DMS79 treated with DMSO at 0.1 percent for 48 hours (cell line): ENCODE data around the gene INTS1.

ENCODE experiments used
- DNase-seq: peaks from one replicate; lab custom pipeline; 2025; lab: John Stamatoyannopoulos, UW

The INTS1 gene

GRCh38 chr7:1489336-1489735 is 14.9 kb downstream of the INTS1 start:
- no peak for DNase-seq

DNA sequence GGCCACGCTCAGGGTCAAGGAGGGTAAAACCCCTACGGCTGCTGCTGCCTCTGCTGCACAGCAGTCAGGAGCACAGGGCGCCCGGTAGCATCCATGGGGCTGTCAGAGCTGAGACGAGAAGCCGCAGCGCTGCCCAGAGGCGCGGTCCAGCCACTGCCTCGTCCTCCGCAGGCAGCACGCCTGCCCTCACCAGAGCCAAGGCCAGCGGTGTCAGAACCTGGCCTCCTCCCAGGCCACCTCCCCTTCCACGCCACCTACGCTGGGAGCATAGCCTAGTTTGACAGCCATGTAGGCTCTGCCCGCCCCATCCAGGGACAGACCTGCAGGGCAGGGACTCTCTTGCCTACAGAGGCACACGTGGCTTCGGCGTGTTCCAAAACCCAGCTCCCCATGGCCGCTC is 16.2 kb downstream of the INTS1 start:
- no peak for DNase-seq

GRCh38 chr7:1487466-1487865 is 16.7 kb downstream of the INTS1 start:
- no peak for DNase-seq

DNA sequence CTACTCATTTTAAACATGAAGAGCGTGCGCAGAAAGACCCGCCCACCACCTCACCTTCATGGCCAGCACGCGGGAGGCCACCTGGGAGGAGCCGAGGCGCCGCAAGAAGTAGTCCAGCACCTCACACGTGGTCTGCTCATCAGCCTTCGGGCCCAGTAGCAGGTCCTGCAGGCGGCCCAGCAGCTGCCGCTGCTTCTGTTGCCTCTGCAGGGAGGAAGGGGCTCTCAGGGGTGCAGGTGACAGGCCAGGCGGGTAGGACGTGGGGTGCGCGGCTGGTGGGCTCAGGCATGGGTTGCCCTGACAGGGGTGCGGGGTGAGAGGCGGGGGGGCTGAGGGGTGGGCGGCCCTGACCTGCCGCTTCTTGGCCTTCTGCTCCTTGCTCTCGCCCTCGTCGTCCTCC is 17.6 kb downstream of the INTS1 start:
- no peak for DNase-seq

DNA sequence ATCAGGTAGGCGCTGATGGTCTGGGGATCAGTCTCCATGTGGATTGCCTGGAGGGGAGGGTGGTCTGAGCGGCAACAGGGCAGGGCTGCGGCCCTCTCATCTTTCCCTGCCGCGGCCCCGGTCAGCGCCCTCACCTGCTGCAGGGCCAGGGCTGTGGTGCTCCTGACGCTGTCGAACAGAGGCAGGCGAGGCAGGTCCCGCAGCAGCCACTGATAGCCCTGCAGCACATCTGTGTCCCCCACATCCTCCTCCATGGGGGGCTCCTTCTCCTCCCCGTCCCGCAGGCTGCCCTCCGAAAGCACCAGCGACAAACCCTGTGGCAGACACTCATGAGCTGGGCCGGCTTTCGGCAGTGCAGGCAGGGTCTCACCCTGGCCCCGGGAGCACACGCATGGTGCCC is 19.0 kb downstream of the INTS1 start:
- DNase-seq, result no peak

DNA sequence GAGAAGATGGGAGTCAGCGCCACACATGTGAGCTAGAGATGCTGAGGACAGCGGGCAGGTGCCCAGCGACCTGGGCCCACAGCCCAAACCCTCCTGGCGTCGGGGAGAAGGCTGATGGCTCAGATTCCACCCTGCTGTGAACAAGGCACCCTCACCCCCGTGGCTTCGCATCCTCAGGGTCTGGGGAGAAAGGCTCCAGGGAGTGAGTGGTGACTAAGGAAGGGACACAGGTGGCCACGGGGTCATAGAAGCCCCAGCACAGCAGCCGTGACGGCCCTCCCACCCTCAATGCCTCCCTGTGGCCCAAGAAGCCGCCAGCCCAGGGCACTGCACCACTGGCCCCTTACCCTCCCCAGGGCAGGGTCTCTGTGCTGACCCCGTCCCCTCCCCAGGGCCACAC is 19.6 kb downstream of the INTS1 start:
- DNase-seq, result no peak

DNA sequence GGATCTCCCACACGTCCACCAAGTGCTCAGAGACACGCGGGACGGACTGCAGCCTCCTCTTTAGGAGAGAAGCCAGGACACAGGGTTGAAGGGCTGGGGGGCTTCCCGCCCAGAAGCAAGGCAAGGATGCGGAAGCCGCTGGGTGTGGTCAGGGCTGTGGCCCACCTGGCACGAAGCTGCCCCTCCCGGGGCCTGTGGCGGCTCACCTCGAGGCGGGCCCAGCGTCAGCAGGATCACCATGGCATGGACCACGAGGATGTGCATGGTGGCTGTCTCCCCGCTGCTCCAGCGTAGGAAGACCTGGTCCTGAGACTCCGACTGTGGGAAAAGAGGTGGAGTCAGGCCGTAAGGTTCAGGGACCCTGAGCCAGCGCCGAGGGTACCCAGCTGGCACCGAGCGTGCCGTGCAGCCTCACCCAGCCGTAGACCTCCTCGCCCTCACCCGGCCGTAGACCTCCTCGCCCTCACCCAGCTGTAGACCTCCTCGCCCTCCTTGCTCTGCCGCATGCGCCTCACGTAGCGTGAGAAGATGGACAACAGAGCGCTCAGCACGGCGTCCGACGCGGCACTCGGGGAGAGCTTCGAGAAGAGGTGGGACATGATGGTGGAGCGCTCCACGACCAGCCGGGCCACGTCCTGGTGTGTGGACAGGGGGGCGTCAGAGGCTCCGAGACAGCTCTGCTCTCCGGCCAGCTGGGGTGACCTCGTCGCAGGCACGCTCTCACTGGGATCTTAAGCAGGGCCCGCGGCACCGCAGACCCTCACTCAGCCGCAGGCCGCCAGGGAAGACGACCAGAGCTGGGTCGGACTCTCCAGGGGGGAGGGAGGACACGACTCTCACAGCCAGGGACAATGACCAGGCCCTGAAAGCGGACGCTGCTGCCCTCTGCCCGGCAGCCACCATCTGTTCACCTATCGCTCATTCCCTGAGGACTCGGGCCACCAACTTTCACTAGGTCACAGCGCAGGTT is 20.4 kb downstream of the INTS1 start:
- no peak for DNase-seq

DNA sequence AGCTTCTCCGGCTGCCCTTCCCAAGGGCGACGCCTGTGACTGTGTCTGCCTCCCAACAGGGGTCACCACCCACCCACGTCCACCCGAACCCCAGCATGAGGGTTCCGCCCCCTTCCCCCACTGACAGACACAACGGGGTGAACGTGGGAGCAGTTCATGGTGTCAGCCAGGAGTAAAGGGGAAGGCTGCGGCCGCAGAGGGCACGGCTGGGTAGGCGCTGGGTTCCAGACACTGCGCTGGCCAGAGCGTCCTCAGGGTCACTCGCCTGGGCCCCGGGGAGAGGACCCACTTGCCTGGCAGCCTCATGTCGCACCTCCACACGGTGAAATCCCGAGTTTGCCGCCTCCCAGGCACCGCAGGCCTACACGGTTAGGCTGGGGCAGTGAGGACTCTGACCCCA is 21.1 kb downstream of the INTS1 start:
- DNase-seq, result no peak

DNA sequence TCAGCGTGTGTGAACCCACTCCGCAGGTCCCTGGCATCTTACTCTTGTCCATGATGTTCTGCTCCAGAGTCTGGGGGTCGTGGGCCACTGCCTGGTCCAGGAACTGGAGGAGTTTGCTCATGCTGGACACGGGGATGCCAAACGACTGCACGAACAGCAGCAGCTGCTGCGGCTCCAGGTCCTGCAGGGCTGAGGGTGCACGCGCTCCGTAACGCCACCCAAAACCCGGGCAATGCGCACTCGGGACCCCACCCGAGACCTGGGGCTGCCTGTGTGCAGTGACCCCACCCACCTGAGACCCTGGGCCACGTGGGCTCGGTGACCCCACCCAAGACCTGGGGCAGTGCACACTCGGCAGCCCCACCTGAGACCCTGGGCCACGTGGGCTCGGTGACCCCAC is 22.9 kb downstream of the INTS1 start:
- DNase-seq, result no peak

DNA sequence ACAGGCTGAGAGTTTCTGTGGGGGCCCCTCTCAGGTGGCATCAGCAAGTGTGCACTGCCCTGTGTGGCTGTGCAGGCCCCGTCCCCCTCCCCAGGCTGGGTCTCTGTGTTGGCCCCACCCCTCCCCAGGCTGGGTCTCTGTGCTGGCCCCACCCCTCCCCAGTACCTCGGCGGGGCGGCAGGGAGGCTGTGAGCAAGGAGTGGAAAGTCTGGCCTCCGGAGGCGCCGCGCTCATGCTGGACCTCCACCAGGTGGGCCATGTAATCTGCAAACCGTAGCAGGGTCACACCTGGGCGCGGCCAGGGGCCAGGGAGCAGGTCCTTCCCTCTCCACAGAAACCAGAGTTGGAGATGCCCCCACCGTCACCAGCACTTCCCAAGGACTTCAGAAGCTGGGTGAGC is 23.5 kb downstream of the INTS1 start:
- DNase-seq, result no peak

GRCh38 chr7:1479287-1479686 is 24.9 kb downstream of the INTS1 start:
- DNase-seq, result no peak

DNA sequence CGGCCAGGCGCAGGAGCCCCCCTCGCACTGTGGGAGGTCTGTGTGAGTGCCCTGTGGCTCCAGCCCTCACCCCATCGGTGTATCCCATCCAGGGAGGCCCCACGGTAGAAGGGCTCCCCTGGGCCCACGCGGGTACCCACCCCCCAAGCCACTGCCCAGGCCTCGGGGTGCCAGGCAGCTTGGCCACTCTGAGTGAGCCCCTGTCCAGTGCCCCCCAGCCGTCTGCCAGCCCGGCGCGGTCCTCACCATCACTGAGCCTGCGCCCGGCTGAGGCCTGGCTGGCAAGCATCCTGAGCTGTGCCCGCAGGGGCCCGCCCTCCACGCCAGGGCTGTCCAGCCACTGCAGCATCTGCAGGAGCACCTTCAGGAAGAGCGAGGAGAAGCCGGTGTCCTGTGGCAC is 25.7 kb downstream of the INTS1 start:
- DNase-seq, result no peak

GRCh38 chr7:1476859-1477258 is 27.3 kb downstream of the INTS1 start:
- no peak for DNase-seq

- DNase-seq, result no peak
These were observed 28.2 kb downstream of the INTS1 start for GRCh38 chr7:1475991-1476390.

- DNase-seq, result no peak
These were observed 28.8 kb downstream of the INTS1 start for GRCh38 chr7:1475393-1475792.

- no peak for DNase-seq
These were observed 29.5 kb downstream of the INTS1 start for GRCh38 chr7:1474736-1475135.

DNA sequence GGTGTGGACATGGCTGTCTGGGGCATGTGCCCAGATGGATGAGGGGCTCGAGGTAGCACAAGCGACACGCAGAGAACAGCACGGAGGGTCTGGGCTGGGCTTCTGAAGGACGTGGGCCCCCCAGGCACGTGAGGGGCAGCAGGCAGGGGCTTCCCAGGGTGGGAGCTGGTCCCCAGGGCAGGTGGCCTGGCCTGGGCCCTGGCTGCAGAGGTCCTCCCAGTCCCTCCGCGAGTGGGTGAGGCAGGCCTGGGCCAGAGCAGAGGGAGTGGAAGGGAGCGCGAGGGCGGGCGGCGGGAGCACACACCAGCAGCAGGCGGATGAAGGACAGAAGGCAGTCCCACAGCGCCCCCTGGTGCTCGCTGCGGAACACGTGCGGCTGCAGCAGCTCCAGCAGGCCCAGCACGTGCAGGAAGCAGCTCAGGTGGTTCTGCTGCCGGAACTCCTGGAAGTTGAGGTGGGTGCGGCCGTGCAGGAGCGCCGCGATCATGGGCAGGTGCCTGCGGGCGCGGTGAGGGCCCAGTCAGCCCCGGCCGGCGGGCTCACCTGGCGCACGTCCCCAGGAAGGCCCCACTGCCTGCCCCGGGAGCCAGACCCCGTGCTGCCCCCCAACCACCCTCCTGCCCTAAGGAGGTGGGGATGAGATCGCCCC is 30.2 kb downstream of the INTS1 start:
- DNase-seq, result peak; percentile 23

DNA sequence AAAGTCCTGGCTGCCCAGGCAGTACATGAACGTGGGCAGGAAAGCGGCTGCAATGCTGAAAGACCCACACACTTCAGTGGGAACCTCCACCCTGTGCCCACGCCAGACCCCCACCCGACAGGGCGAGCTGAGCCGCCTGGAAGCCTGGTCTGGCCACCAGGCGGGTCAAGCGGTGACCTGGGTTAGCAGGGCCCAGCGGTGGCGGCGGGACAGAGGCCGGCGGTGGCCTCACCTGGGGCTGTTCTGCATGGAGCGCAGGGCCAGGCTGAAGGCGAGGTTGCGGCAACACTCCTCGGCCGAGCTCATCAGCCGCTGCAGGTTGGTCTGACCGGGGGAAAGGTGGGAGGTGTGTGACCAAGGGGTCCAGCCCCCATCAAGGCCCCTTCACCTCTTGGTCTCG is 33.3 kb downstream of the INTS1 start:
- no peak for DNase-seq

DNA sequence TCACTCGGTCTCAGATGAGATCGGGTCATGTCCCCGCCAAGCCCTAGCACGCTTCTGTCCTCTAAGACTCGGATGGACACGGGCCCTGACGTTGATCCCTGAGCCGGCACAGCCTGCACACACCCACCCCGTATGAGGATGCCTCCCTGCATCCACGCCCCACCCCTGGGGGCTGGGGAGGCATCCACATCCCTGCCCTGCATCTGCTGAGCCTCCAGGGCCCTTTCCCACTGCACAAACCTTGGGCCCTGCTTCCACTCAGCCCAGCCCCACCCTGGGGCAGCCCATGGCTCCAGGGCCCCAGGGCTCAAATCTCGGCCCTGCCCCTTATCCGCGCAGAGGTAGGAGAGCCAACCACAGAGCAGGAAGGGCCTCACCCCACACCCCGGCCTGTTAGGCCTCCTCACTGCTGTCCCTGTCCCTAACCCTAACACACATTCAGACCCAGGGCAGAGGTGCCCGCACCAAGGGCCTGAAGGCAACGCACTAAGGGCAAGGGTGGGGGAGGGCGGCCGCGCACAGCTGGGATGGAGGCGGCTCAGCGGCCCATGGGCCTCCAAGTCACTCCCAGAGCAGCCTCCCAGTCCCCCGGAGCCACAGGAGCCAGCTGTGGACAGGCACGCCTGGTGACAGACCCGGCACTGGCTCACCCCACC is 35.4 kb downstream of the INTS1 start:
- DNase-seq, result no peak

DNA sequence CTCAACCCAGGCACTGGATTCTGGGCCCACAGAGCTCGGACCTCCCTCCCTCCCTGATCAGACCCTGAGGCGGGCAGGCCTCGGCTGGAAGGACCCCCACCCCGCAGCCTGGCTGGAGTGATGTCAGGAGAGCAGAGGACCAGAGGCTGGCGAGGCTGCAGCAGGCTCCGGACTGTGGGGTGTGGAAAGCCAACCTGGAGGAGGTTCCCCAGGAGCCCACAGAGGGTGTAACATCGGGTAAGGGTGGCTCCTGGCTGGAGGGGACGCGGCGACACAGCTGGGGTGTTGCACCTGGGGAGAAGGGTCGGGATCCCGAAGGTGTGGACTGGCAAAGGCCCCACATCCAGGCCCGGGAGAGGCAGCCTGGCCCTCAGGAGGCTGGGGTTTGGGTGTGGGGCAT is 36.0 kb downstream of the INTS1 start:
- no peak for DNase-seq

DNA sequence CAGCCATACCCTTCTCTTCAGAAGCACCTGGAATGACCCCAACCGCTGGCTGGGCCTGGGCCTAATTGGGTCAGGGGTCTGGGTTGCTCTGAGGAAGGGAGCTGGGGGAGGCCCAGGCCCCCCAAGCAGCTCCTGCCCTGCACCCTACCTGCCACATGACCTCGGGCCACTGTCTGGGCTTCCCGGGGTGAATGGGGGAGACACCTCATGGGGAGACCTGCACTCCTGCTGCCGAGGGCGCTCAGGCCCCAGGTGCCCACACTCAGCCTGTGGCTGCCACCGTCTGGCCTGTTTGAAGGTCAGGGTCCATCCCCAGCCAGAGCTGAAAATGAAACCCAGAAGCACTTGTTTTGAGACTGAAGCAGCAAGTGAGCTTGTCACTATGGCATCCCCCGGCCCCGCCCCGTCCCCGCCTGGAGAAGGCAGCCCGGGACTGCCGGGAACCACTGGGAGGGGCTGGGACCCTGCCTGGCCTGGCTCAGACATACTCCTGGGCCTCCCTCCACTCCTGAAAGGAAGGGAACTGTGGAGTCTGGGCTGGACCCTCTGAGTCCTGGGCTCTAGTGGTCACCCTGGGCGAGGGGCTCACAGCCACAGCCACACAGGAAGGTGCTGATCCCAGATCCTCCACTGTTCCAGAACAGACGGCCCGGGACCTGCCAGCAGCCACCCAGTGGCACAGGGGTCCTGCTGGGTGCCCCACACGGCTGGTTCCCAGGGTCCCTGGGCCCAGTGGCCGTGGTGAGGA is 37.5 kb downstream of the INTS1 start:
- DNase-seq, result peak; percentile 8

DNA sequence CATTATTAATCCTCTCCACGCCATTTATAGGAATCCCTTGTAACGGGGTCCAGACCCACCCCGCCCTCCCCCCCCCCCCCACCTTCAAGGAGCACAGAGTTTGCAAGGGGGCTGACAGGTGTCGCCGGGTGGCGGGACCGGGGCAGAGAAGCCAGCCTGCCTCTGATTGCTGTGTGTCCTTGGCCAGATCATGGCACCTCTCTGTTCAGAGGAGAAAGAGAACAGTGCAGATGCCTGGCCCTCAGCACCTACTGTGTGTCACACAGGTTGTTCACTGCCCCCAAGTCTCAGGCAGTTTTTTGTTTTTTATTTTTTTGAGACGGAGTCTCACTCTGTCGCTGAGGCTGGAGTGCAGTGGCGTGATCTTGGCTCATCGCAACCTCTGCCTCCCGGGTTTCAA is 39.5 kb downstream of the INTS1 start:
- DNase-seq, result no peak
